ENCODE data around the gene OPHN1.
A peak's percentile ranks its signal among the peaks of the same experiment; 100 is the strongest.
"Not testable (repeated sequence)": the region's sequence is repeated elsewhere in the genome, so short reads cannot be mapped to it uniquely, and the experiment has no call there.

OPHN1 gene

DNA sequence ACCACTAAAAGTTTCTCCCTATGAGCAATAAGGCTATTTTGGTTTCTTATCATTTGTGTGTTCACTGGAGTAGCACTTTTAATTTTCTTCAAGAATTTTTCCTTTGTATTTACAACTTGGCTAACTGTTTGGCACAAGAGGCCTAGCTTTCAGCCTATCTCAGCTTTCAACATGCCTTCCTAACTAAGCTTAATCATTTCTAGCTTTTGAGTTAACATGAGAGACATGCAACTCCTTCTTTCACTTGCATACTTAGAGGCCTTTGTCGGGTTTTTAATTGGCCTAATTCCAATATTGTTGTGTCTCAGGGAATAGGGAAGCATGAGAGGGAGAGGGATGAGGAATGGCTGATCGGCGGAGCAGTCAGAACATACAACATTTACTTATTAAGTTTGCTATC is 349.8 kb downstream of the OPHN1 start:
- DNase-seq (ENCODE audit: low read depth in 2 of 3, low spot score in 1 of 3) = no peak

DNA sequence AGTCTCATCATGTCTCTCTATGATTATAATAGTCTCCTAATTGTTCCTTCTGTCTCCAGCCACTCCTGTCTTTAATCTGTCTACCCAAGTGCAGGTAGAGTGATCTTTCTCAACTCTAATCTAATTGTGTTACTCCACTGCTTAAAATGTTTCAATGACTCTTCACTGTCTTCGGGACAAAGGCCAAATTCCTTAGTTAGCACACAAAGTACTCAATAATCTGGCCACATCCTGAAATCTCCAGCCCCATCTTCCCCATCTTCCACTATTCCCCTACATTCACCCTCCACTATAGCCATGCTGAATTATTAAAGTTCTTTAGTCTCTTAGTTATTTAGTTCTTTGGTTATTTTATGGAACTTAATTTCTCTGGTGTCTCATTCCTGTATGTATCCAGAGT is 353.3 kb downstream of the OPHN1 start:
- DNase-seq (ENCODE audit: low read depth in 2 of 3, low spot score in 1 of 3) = no peak

DNA sequence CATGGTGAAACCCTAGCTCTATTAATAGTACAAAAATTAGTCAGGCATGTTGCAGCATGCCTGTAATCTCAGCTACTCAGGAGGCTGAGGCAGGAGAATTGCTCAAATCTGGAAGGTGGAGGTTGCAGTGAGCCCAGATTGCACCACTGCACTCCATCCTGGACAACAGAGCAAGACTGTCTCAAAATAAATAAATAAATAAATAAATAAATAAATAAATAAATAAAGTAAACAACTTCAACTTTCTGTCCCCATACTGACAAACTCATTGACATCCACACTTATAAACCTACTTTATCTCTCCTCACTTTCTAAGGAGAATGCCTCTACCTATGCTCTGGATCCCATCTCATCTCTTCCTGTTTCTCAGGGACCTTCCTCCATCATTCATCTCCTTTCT is 354.5 kb downstream of the OPHN1 start:
- not testable (repeated sequence) for DNase-seq (ENCODE audit: low read depth in 2 of 3, low spot score in 1 of 3)

DNA sequence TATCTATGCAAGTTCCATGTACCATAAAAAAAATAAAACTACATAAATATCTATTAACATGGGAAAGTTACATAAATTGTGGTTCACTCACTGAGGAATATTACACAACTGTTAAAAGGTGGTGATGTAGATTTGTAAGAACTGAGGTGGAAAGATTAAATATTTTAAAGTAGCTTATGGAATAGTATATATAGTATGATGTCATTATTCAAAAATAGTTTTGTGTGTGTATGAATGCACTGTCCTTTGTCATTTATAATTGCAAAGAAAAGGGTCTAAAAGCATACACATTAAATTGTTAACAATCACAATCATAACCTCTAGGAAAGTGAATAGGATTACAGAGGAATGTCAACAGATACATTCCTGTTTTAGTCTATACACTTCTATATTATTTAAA is 355.9 kb downstream of the OPHN1 start:
- DNase-seq (ENCODE audit: low read depth in 2 of 3, low spot score in 1 of 3) = no peak

DNA sequence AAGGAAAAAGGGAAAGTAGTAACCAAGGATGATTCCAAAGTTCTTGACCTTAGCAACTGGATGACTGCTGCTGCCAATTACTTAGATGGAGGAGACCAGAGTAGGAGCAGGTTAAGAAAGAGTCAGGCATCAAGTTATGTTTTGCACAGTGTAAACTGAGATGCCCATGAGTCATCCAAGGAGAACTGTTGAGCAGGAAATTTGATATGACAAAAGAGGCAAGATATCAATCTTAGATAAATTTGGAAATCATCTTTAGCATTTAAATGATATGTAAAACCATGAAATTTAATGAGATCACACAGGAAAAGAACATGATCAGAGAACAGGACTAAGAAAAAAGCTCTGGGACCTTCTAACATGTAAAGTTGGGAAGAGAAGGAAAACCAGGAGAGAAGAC is 361.3 kb downstream of the OPHN1 start:
- no peak for DNase-seq (ENCODE audit: low read depth in 2 of 3, low spot score in 1 of 3)

DNA sequence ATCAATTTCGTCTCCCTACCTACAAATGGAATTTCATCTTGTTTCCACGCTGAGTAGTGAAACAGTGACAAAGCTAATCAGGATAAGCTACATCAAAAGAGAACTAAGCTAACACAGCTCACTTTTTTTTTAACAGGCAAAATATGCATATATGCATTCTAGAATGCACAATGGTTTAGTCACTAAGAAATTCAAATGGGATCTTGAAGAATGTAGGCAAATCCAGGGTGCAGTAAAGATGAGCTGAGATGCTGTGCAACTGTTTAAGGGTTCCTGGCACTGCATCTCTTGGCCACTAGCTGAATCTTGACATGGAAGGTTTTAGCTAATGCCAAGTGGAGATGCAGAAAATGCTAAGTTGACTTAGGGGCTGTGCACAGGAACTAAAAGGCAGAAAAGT is 363.2 kb downstream of the OPHN1 start:
- not testable (repeated sequence) for DNase-seq (ENCODE audit: low read depth in 2 of 3, low spot score in 1 of 3)

DNA sequence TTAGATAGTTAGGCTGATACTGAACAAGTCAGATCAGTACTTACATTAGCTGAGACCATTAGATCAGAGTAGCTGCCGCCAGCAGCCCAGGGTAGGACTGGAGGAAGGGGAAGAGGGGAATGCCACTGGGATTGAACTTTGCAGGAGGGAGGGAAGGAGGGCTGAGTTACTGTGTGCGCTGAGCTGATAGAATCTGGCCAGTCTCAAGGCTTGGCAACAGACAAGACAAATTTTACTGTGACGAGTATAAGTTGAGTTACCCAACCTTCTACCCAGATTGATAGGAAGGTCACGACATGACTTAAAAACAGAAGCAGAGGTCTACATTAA is 372.1 kb downstream of the OPHN1 start:
- DNase-seq (ENCODE audit: low read depth in 2 of 3, low spot score in 1 of 3) = no peak

DNA sequence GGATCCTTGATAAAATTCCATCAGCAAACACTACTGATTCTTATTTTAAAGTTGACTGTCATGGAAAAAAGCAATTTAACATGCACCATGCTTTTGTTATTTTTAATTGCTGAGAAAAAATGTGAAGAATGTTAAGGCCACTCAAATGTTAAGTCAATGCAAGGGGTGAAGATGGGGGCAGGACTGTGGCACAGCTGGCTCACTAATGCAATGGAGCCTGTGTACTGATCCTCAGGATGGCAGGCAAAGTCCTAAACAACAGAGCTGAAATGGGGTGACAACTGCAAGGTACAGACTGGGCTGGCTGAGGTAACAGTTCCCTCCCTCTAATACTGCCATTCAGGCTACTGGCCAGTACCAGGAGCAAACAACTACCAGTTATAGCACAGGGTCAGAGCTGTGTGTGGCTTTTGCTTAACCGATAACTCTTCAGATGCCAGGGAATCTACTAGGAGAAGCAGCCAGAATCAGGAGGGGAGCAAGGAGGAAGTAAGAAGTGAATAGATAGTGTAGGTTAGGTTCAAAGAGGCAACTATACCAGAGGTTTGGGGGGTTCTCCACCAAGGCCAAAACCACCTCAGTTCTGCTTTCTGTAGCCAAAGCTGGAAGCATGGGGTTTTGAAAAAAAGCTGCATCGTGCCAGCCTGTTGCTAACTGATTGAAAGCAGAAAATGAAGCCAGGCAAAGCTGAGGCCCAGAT is 372.6 kb downstream of the OPHN1 start:
- DNase-seq (ENCODE audit: low read depth in 2 of 3, low spot score in 1 of 3) = no peak

DNA sequence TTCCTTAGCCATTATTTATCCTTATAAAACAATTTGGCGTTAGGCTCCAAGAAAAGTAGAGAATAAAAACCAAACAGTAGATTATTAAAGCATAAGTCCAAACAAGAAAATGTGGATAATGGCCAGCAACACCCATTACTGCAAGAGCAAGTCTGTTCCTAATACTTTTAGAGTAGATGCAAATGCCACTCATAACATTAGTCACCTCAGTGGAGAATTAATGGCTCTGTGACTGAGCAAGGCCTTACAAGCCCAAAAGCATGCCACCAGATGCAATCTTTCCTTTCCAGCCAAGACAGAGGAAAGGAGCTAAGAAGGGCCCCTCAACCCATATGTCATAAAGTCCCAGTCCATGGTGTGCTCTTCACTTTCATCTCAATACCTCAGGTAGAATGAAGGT is 373.8 kb downstream of the OPHN1 start:
- DNase-seq (ENCODE audit: low read depth in 2 of 3, low spot score in 1 of 3) = no peak

DNA sequence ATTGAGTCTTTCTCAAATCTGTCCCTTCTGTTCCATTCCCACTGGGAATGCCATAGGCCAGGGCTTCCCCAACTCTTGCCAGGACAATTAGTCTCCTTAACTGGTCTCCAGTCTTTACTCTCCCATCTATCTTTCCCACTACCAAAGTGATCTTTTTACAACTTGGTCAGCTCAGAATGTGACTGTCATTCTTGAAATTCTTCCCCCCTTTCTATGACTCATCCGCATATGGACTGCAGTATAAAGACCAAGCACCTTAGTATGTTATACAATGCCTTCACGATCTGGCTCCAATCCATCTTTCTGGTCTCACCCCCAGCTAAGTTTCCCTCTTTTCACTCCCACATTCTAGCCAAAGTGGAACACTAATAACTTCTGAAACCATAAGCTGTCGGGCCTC is 383.8 kb downstream of the OPHN1 start:
- DNase-seq (ENCODE audit: low read depth in 2 of 3, low spot score in 1 of 3) = no peak

DNA sequence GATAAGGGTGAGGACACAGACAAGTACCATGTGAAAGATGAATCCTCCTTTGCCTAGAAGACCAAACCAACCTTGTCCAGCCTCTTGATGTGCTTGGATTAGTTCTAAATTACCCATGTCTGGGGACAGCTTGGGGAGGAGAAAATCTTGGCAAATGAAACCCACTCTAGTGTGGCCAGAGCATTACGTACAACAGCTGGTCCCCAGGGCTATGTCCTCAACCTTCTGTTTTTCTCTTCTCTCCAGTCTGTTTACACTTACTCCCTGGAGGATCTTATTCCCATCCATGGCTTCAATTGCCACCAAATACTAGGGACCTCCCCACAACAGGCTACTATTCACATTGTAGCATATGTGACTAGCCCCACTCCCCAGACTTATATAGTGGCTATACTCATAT is 384.5 kb downstream of the OPHN1 start:
- no peak for DNase-seq (ENCODE audit: low read depth in 2 of 3, low spot score in 1 of 3)

DNA sequence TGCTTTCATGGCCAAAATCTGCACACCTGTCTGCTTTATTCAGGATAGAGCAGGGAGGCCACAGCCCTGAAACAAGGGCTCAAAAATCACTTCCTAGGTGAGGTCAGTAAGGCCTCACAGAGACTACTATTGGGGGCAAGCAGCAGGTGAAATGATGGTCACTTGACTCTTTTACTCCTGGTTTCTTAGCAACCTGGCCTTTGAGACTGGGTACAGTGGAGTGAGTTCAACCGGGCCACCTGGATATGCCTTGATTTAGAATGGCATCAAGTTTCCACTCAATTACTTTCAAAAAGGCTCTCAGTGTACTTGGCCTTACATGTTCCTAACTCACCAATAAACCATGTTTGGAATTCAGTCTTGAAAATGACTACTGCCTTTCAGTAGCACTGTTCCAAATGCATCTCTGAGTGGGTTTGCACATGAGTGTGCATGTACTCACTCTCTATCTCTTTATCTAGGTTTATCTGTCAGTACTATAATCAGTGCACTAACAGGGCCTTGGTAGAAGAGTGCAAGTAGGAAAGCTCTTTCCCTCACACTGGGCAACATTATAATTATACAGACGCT is 388.2 kb downstream of the OPHN1 start:
- no peak for DNase-seq (ENCODE audit: low read depth in 2 of 3, low spot score in 1 of 3)

DNA sequence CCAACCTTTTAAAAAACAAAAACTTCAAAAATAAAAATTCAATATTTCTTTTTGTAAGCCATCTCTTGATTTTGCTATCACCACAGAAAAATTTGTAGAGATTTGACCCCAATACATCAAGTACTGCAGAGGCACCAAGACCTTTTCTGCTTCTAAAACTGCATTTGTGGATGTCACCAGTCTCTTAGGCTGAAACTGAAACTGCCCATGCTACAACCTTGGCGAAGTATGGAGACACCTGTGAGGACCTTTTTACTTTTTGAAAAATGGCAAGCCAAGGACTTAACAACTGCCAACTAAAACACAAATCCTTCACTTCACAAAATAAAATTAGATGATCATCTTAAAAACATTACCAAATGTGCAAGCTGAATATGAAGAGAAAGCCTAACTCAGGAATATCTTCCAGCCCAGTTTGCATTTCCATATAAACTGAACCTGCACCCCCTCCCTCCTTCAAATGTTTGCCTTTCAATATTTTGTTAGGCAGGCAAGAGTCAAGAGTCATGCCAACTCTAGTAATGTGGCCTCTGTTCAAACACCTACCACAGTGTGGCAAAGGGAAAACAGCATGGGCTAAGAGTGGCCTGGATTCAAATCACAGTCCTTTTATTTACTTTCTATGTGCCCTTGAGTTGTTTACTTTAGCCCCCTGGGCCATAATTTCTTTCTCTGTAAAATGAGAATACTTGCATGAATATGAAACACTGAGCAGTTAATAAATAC is 389.4 kb downstream of the OPHN1 start:
- DNase-seq (ENCODE audit: low read depth in 2 of 3, low spot score in 1 of 3) = no peak

DNA sequence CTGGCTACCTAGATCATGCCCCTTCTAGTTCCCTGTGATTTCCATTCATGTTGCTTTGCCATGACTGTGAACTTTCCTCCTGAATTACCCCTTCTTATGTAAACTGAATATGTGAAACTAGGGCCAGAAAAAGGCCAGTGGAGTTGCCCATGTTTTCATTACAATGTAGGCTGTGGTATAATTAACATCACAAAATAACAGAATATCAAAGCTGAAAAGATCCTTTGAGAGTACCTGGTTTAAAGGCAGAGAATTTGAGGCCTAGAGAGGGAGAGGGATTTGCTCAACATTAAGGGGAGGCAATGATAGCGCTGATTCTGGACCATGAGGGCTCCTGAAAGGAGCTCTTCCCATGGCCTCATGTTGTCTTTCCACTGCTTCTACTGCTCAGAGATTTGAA is 392.2 kb downstream of the OPHN1 start:
- no peak for DNase-seq (ENCODE audit: low read depth in 2 of 3, low spot score in 1 of 3)

DNA sequence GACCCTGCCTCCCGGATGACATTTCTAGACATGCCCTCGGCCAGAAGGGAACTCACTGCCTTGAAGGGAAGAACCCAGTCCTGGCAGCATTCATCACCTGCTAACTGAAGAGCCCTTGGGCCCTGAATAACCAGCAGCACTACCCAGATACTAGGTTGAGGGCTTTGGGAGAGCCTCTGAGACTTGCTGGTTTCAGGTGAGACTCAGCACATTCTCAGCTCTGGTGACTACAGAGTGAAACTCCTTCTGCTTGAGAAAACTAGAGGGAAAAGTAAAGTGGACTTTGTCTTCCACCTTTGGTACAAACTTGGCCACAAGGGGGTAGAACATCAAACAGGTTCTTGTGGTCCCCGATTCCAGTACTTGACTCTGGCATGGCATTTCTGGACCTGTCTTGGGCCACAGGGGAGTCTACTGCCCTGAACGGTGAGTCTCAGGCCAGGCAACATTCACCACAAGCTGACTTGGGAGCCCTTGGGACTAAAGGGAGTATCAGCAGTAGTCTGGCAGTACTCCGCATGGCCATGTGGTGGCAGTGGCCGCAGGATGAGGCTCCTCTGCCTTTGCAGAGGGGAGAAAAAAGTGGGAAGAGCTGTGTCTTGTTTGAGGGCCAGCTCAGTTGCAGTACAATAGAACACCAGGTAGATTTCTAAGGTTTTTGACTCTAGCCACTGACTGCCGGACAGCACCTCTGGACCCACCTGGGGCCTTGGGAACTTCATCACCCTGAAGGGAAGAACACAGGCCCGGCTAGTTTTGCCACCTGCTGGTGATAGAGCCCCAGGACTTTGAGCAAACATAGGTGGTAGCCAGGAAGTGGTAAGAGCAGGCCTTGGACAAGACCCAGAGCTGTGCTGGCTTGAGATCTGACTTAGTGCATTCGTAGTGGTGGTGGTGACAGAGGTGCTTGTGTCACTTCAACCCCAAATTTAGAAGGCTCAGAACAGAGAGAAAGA is 414.8 kb downstream of the OPHN1 start:
- DNase-seq (ENCODE audit: low read depth in 2 of 3, low spot score in 1 of 3) = peak in 1 of 3 donors; percentile 0

DNA sequence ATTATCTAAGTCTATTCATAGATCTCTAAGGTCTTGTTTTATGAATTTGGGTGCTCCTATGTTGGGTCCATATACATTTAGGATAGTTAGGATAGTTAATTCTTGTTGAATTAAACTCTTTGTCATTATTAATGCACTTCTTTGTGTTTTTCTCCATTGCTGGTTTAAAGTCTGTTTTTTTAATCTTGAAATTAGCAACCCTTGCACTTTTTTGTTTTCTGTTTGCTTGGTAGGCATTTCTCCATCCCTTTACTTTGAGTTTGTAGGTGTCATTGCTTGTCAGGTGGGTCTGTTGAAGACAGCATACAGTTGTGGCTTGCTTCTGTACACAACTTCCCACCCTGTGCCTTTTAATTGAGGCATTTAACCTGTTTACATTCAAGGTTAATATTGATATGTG is 434.8 kb downstream of the OPHN1 start:
- no peak for DNase-seq (ENCODE audit: low read depth in 2 of 3, low spot score in 1 of 3)
